GM12878 (cell line): ENCODE measurements around the gene OR9Q1. TPM values are rescaled to one million over a fixed set of nuclear protein-coding genes. Genes with fewer than 3 reads are reported as not detected.
"Not testable (repeated sequence)": the region's sequence is repeated elsewhere in the genome, so short reads cannot be mapped to it uniquely, and the experiment has no call there.

Experiments used
- ATAC-seq: fragments of 200-7000 bp; cut with Tn5 transposase; 3 replicates; pipeline ENCODE4 v1.9.1; 2020; ENCODE audit warnings: mild to moderate bottlenecking, moderate library complexity
- BruUV-seq: library from RNA; stranded (reverse); fragments of 400-500 nt; replicated peaks from 2 replicates; lab custom pipeline; 2021; lab: Mats Ljungman, UMichigan
- CTCF ChIA-PET: fragments of 300-600 bp; sonication (Branson Sonifier 250); formaldehyde crosslinking; extraction: SDS; loops from one replicate; lab custom pipeline; 2021; ENCODE audit warnings: inconsistent platforms; lab: Yijun Ruan, JAX
- POLR2A ChIA-PET: fragments of 350-600 bp; formaldehyde crosslinking; extraction: SDS; loops from one replicate; lab custom pipeline; 2021; ENCODE audit warnings: inconsistent platforms; lab: Charles Lee
- RAD21 ChIA-PET: fragments of 300-600 bp; sonication (Branson Sonifier 250); formaldehyde crosslinking; loops from one replicate; lab custom pipeline; 2023; ENCODE audit warnings: antibody characterized with exemption; ENCODE audit not compliant: unreplicated experiment; lab: Charles Lee
- SMC1A ChIA-PET: fragments of 300-600 bp; sonication (Branson Sonifier 250); formaldehyde crosslinking; loops from one replicate; lab custom pipeline; 2023; ENCODE audit not compliant: unreplicated experiment, uncharacterized antibody; lab: Charles Lee
- DNase-seq: peaks from one replicate; pipeline ENCODE4 v3.0.0-alpha.2; 2011; ENCODE audit warnings: low read depth, low spot score
- FAIRE-seq: peaks from 3 replicates; lab custom pipeline; 2011; peaks lifted over from hg19 to GRCh38; lab: Jason Lieb, UNC
- H2AFZ ChIP-seq: 2 replicates; pipeline ENCODE4 v1.6.0; 2011; ENCODE audit warnings: low read depth, low read length, control low read depth; ENCODE audit not compliant: control insufficient read depth
- H3K27ac ChIP-seq: 2 replicates; pipeline ENCODE4 v1.5.1; 2011; ENCODE audit warnings: control low read depth; ENCODE audit not compliant: control insufficient read depth, insufficient read depth
- H3K27me3 ChIP-seq, 2 experiments: replicated peaks in 1 of 2; 2 replicates each; pipeline versions ENCODE4 v1.6.0 to v1.6.1; 2011; ENCODE audit warnings: low read length in 1 of 2; ENCODE audit not compliant: control insufficient read depth in 2 of 2, insufficient read depth in 2 of 2
- H3K36me3 ChIP-seq, 2 experiments: 2 replicates each; pipeline ENCODE4 v1.5.1; 2011; ENCODE audit warnings: low read length in 1 of 2; ENCODE audit not compliant: control insufficient read depth in 2 of 2, insufficient read depth in 2 of 2
- H3K4me1 ChIP-seq: 2 replicates; pipeline ENCODE4 v1.6.1; 2011; ENCODE audit warnings: mild to moderate bottlenecking, low read length, moderate library complexity, mixed read lengths; ENCODE audit not compliant: control insufficient read depth, insufficient read depth
- H3K4me2 ChIP-seq: 2 replicates; pipeline ENCODE4 v1.6.0; 2011; ENCODE audit warnings: control low read depth; ENCODE audit not compliant: control insufficient read depth, insufficient read depth
- H3K4me3 ChIP-seq: fragments of 200-600 bp; sonication (generic); 2 replicates; pipeline ENCODE4 v1.5.1; 2016
- H3K79me2 ChIP-seq: 2 replicates; pipeline ENCODE4 v1.6.0; 2011; ENCODE audit warnings: low read length; ENCODE audit not compliant: control insufficient read depth, insufficient read depth
- H3K9ac ChIP-seq: 2 replicates; pipeline ENCODE4 v1.8.0; 2011; ENCODE audit warnings: low read length, control low read depth, mixed read lengths; ENCODE audit not compliant: control insufficient read depth, insufficient read depth
- H3K9me3 ChIP-seq: replicated peaks from 3 replicates; pipeline ENCODE4 v1.5.1; 2011; ENCODE audit warnings: mild to moderate bottlenecking, low read length; ENCODE audit not compliant: control insufficient read depth, insufficient read depth
- H4K20me1 ChIP-seq: 2 replicates; pipeline ENCODE4 v1.6.0; 2011; ENCODE audit not compliant: control insufficient read depth, insufficient read depth
- BCL3 ChIP-seq: IDR thresholded peaks from 2 replicates; pipeline ENCODE4 v1.6.1; 2011; ENCODE audit warnings: borderline replicate concordance, low read depth, mild to moderate bottlenecking, moderate library complexity, low read length; ENCODE audit not compliant: insufficient read depth, poor library complexity, severe bottlenecking
- NFYA ChIP-seq: IDR thresholded peaks from 2 replicates; pipeline ENCODE4 v1.6.1; 2011; ENCODE audit warnings: low read depth, mild to moderate bottlenecking, low read length, improper control_type of control experiment, borderline replicate concordance
- SP1 ChIP-seq: IDR thresholded peaks from one replicate; pipeline ENCODE4 v1.6.1; 2011; ENCODE audit warnings: low read depth, low read length
- TARDBP ChIP-seq: IDR thresholded peaks from 2 replicates; pipeline ENCODE4 v1.6.1; 2016; ENCODE audit warnings: borderline replicate concordance
- WGBS: methylation state at CpG from one replicate; pipeline ENCODE4 v1.1.6; 2016; ENCODE audit warnings: low lambda C conversion rate; ENCODE audit not compliant: insufficient replicate concordance, insufficient coverage; ENCODE audit errors: missing lambda C conversion rate; 5-methylcytosine and 5-hydroxymethylcytosine counted together
- in situ Hi-C: fragments of 300-500 bp; cut with MboI; formaldehyde crosslinking; loops from 9 replicates; pipeline ENCODE4 v1.14.3; 2018; ENCODE audit warnings: mixed read lengths
- intact Hi-C: fragments of 100-400 bp; cut with micrococcal nuclease; formaldehyde crosslinking; loops from one replicate; pipeline ENCODE4 v1.14.2; 2022; ENCODE audit not compliant: unreplicated experiment
- polyA plus RNA-seq, 11 experiments: library from polyadenylated mRNA; depleted of rRNA in 4 of 11; unstranded in 6 of 11; stranded (reverse) in 5 of 11; fragments of >200 nt; fragmentation: Nextera tagmentation in 4 of 11; fragmentation: Illumina TruSeq in 1 of 11; extraction: Ambion mirVana in 4 of 11; extraction: Trizol in 1 of 11; gene quantifications; 1 replicate in 1 of 11; 2 replicates in 10 of 11; pipeline versions ENCODE4 v1.2.1 to v1.2.3, GENCODE V29; 2011 to 2016; ENCODE audit warnings: inconsistent platforms in 2 of 11, missing spikeins in 2 of 11, low read depth in 1 of 11
- total RNA-seq, 4 experiments: library from RNA; depleted of rRNA in 3 of 4; stranded (reverse); fragments of >200 nt in 3 of 4; fragmentation: Illumina TruSeq in 1 of 4; extraction: Trizol in 1 of 4; gene quantifications; 2 replicates each; pipeline versions ENCODE4 v1.2.1 to v1.2.3, GENCODE V29; 2013 to 2021

OR9Q1 gene
- total and polyA plus RNA-seq, 10 of the 15 experiments (the other 5 are each of a cell fraction or from before 2014, with no cell fraction given) = not detected

GRCh38 chr11:58204042-58204441 is 180.4 kb downstream of the OR9Q1 start, which contains the start of gene OR1S2:
Gene OR1S2, minus strand, starts transcription at chr11:58204142. Its CDS starts 0 bp downstream, at chr11:58204142.
- no peak within 1 kb of the TSS for H3K4me2 ChIP-seq
- intact Hi-C loops (no loop called here), in situ Hi-C loops (no loop called here)
- no TSS peak for BruUV-seq
- no peak for FAIRE-seq
- H3K27ac ChIP-seq = no peak within 1 kb of the TSS
- H2AFZ ChIP-seq = no peak within 1 kb of the TSS
- H3K79me2 ChIP-seq = no peaks in the 10 kb centered on the region
- no peak within 1 kb of the TSS for H3K4me3 ChIP-seq
- H4K20me1 ChIP-seq = no peaks in the 10 kb centered on the region
- H3K9me3 ChIP-seq = no peaks in the 10 kb centered on the region
- no peaks in the 10 kb centered on the region for H3K4me1 ChIP-seq
- H3K9ac ChIP-seq = no peak within 1 kb of the TSS
- H3K36me3 ChIP-seq = no peaks in the 10 kb centered on the region
- H3K27me3 ChIP-seq = no peaks in the 10 kb centered on the region
- ChIA-PET SMC1A (no interaction called here), POLR2A (no interaction called here), RAD21 (no interaction called here), CTCF (no interaction called here)
- no peak for DNase-seq
- TF ChIP-seq BCL3 (no peak), TARDBP (no peak), SP1 (no peak), NFYA (no peak)
- ATAC-seq = no peak

- H3K4me2 ChIP-seq, H3K36me3 ChIP-seq, BruUV-seq, H3K27ac ChIP-seq, H3K9ac ChIP-seq, DNase-seq, SMC1A ChIA-PET, H2AFZ ChIP-seq, RAD21 ChIA-PET, intact Hi-C loops, H3K27me3 ChIP-seq, FAIRE-seq, H3K9me3 ChIP-seq, CTCF ChIA-PET, H3K4me1 ChIP-seq, ATAC-seq, in situ Hi-C loops, H3K4me3 ChIP-seq, H4K20me1 ChIP-seq, H3K79me2 ChIP-seq: not testable (repeated sequence)
- 40% methylated on average over 2 of the region's 2 CpGs for WGBS
- POLR2A ChIA-PET = interaction anchor here (0.7 kb wide), 1 partner anchor 963 kb away, joined by 3 read pairs; no protein-coding TSS in a partner anchor
Observed at GRCh38 chr11:58212420-58212819, 188.7 kb downstream of the OR9Q1 start, which contains the start of gene OR1S1. Gene OR1S1, plus strand, starts transcription at chr11:58212720.
